Measurements from ENCODE around the gene SLC16A1.
A peak's percentile ranks its signal among the peaks of the same experiment; 100 is the strongest.
"Not testable (repeated sequence)": the region's sequence is repeated elsewhere in the genome, so short reads cannot be mapped to it uniquely, and the experiment has no call there.

Gene SLC16A1, protein sequence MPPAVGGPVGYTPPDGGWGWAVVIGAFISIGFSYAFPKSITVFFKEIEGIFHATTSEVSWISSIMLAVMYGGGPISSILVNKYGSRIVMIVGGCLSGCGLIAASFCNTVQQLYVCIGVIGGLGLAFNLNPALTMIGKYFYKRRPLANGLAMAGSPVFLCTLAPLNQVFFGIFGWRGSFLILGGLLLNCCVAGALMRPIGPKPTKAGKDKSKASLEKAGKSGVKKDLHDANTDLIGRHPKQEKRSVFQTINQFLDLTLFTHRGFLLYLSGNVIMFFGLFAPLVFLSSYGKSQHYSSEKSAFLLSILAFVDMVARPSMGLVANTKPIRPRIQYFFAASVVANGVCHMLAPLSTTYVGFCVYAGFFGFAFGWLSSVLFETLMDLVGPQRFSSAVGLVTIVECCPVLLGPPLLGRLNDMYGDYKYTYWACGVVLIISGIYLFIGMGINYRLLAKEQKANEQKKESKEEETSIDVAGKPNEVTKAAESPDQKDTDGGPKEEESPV

DNA sequence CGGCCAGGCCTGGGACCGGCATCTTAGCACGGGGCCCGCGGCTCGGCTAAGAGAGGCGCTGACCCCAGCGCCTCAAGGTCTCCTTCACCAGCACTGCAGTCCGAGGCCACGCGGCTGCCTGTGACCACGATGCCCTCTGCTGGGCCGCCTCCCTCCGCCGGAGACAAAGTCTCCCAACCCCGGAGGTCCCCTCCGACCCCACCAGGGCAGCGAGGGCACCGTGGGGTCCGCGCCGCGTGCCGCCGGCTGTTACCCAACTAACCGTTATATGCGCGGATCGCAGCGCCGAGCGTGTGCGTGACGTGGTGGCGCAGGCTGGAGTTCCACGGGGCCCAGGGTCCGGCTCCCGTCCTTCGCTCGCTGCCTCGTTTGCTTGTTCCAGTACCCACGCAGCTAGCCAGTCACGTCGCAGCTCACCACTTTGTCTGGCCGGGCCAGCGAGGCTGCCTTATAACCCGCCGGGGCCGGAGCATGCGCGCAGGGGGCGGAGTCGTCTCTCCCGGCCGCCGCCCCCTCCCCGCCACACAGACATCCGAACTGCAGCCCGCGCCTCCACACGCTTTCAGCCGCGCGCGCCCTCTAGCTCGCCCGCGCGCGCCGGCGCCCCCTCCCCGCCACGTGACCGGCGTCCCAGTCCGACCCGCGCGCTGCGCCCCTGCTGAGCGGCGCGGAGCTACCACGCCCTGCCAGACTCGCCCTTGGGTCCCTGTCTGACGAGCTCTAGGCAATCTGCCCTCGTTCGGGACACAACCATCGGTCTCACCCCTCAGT, at the start of gene SLC16A1:
TSS of gene SLC16A1 (minus strand) at position 424 of the 771 bp plus-strand sequence. CDS start 26,888 bp downstream, outside the sequence.
- DNase-seq (ENCODE audit: low spot score): peak; percentile 89

DNA sequence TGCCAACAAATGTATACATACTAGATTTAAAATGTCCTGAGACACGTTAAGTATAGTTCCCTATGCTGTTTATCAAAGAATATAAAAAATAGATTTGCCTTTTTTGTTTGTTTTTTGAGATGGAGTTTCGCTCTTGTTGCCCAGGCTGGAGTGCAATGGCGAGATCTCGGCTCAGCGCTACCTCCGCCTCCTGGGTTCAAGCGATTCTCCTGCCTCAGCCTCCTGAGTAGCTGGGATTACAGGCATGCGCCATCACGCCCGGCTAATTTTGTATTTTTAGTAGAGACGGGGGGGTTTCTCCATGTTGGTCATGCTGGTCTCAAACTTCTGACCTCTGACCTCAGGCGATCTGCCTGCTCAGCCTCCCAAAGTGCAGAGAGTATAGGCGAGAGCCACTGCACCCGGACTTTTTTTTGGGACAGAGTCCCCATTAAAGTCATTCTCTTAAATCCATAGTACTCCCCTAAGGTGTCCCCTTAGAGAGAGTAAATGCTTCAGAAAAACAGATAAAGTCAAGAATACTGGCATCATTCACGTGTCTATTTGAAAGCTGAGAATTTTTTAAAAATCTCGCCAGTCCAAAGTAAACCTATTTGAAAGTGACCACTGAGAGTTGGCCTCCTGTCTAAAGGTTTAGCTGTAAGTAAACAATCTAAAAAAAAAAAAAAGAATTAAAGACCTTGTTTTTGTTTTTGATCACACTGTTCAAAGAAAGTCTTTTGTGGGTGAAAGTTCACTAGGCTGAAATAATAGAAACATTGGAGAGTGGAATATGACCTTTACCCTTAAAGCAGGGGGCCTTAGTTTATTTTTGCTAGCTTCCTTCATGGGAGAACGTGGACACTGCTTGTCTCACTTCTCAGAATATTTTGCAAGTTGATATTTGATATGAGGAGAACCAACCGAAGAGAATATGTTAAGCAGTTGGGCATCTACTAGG, 48.0 kb upstream of the SLC16A1 start:
- DNase-seq (ENCODE audit: low spot score): no peak

DNA sequence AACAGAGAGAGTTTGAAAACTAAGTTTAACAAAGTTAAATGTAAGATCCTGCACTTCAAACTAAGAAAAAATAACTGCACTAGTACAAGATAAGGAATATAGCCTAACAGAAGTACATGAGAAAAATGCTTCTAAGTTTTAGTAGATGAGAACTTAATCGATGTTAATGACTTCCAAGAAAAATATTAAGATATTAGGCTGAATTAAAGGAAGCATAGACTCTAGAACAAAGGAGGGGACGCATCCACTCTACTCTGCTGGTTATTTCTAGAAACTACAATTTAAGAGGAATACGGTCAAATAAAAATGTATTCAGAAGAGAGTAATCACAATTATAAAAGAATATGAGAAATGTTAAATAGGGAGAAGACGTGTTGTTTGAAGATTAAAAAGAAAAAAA, 46.3 kb upstream of the SLC16A1 start:
- no peak for DNase-seq (ENCODE audit: low spot score)

DNA sequence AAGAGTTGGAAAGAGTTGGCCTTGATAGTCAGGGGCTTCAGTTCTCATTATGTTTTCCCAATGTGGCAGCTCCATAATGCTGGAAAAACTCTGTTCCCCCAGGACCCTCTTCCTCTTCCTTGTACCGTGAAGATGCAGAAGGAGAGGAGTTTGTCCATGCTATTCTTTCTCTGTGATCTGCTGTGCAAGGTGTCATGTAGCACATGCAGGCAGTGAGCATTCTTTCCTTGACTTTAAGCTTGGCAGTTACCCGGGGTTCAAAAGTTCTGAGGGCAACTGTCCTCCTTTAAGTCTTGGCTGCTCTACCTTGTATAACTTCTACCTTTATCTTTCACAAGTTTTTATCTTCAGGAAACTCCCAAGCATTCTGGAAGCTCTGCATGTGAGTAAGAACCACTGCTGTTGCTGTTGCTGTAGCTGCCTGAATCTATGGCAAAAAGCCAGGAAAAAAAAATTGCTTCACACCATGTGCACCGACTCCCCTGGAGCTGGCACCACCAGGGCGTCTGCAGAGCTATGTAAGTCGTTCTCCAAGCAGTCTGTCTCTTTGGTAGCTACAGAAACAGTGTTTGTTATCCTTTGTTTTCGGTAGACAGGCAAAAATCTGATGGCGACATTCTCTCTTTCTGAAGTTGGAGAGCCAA, 42.7 kb upstream of the SLC16A1 start:
- DNase-seq (ENCODE audit: low spot score): peak; percentile 6

DNA sequence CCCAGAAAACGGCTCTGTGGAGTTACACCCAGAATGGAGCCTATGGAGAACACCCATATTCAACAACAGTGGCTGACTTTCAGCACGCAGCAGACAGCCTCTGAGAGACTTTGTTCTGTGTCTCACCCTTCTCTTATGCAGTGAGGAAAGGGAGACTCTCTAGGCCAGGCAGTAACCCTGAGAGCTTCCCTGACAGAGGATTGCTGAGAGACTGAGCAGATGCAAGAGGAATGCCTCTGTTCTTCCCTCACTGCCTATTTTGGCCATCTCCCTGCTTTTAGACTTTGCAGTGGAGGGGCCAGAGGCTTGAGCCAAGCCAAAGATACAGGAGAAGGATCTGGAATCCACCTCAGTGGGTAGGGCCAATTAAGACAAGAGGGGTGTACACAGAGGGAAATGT, 41.8 kb upstream of the SLC16A1 start:
- DNase-seq (ENCODE audit: low spot score): no peak

DNA sequence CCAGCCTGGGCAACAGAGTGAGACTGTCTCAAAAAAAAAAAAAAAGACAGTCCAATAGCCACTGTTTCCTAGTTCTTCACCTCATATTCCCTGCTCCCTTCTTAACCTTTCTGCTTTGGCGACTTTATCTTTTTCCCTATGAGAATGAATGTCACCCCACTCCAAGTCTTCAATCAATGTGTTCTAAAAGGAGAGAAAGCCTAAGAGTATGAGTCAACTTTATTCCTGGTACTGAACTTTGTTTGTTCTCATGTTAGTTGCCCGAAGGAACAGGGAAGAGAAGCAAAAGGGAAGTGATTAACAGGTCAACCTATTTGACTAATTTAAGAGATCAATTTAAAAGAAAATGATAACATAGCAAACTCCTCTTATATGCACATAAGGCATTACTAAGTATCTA, 39.9 kb upstream of the SLC16A1 start:
- DNase-seq (ENCODE audit: low spot score): no peak

DNA sequence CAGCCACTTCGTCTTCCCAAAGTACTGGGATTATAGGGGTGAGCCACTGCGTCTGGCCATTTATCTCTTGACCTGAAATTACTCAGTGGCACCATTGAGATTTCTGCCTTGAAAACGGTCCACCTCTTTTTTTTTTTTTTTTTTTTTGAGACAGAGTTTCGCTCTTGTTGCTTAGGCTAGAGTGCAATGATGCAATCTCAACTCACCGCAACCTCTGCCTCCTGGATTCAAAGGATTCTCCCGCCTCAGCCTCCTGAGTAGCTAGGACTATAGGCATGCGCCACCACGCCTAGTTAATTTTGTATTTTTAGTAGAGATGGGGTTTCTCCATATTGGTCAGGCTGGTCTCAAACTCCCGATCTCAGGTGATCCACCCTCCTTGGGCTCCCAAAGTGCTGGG, 39.0 kb upstream of the SLC16A1 start:
- not testable (repeated sequence) for DNase-seq (ENCODE audit: low spot score)

DNA sequence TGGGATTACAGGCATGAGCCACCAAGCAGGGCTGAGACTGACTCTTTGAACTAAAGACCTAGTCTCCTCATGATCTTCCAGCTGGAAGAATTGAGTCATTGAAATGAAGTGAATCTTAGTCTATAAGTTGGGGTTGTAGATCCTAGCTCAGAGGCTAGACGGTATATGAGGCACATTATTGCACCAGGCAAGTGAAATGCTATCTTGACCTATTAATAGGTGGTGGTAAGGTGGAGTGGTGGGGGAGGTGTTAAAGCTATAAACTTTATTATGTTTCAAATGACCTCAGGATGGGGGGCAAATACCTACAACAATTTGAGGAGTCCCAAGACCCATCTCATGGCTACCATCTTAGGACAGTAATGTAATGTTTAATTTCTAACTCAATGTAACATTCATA, 36.8 kb upstream of the SLC16A1 start:
- DNase-seq (ENCODE audit: low spot score): no peak

DNA sequence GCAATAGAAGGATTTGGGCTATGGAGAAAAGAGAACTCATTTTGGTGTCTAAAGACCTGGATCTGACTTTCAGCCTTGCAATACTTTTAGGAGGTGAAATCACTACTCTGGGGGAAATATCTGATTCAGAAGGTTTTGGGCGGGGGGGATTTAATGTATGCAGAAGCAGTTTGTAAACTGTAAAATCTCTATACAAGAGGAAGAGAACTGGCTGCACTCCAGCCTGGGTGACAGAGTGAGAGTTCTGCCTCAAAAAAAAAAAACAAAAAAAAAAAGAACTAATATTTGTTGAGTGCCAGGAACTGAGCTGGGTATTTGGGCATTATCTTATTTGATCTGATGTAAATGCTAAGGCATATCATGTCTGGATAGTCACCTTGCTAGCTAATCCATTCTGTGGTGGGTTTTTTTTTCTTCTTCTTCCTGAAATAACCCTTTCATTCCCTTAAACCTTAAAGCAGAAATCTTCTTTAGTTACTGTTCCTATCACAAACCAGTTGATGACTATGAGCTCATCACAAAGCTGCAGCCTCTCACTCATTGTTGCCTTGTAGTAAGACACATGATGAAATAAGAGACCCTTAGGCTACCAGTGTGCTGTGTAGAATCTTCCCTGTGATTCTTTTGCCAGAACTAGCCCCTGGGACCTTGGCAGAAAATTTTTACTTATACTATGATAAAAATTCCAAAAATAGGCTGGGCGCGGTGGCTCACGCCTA, 35.6 kb upstream of the SLC16A1 start:
- DNase-seq (ENCODE audit: low spot score): no peak

DNA sequence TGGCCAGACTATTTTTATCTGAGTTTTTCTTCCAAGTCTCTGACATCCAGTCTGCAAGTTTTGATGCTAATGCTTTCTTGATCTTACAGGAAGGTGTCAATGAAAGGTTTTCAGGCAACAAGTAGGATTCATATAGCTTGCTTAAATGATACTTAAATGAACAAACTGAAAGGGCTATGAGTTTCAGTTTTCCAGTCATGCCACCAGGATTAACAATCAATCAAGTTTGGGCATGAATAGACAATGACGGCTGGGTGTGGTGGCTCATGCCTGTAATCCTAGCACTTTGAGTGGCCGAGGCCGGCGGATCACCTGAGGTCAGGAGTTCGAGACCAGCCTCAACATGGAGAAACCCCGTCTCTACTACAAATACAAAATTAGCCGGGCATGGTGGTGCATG, 34.3 kb upstream of the SLC16A1 start:
- no peak for DNase-seq (ENCODE audit: low spot score)

DNA sequence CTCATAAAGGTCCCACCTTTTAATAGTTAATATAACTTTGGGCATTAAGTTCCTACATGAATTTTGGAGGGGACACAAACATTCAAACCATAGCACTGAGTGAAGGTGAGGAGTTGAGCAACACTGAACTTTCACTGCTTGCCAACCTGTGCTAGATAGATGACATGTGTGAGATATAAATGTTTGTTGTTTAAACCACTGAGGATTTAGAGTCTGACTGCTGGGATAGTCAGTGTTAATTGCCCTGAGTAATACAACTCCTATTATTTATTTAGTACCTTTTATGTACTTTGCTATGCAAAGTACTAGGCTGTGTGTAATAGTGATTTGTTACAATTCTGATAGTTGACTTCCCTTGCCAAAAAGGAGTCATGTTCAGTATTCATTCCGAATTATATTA, 32.4 kb upstream of the SLC16A1 start:
- no peak for DNase-seq (ENCODE audit: low spot score)

DNA sequence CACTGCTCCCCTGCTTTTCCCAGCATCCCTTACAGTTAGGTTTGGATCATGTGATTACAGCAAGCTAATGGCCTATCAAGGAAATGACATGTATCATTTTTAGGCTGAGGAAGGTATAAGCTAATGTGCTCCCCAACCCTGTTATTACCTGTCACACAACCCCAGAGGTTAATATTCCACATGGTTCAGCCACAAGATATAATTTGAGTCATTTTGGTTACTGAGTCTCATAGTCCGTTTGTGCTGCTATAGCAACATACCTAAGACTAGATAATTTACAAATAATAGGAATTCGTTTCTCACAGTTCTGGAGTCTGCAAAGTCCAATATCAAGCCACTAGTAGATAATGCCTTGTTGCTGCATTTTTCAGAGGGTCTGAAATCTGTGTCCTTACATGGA, 29.1 kb upstream of the SLC16A1 start:
- no peak for DNase-seq (ENCODE audit: low spot score)

DNA sequence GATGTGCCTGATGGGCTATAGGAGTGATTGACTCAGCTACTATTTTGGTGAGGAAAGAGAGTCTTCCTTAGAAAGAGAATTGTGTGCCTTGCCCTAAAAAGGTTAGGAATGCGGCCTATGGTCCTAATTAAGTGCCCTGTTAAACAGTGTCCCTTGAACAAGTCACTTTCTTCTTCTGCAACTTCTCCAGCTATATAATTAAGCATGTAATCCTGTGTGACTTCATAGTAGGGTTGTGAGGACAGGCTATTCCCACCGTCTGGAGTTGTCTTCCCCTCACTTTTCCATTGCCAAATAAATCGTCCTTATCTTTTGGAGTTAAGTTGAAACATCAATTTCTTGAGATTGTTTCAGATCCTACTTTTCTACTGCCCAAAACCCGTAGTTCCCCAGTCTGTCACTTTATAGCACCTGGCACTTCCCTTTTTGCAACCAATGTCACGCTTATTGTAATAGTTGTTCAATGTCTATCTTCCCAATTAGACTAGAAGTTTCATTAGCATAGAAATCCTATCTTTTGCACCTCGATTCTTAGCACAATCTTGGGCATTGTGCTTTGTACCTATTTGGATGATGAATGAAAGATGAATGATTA, 27.6 kb upstream of the SLC16A1 start:
- no peak for DNase-seq (ENCODE audit: low spot score)

DNA sequence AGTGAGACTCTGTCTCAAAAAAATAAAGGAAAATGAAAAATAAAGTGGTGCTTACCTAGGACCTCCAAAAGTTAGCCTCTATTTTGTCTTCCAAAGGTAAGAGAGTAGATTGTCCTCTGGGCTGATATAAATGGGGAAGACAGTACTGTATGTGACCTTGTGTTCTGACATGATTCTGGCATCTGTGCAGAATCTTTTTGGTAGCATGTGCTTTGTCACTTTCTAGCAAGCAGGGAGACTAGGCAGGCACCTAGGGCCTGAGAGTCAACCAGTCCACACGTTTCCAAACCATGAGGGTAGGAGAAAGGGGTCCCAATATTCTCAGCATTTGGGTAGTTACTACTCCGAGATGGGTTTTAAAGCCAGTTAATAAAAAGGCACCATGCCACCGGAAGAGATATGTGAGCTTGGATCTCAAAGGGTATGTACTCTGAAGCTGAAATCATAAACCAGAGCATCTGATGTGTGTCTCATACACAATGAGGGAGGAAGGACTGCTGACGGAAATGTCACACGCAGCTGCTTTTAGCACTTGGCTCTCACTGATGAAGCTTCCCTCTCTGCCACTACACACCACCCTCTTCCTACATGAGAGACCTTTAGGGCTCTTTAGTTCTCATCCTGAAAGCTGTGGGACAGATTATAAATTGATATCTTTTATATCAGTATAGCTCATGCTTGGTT, 27.0 kb upstream of the SLC16A1 start:
- DNase-seq (ENCODE audit: low spot score): no peak

DNA sequence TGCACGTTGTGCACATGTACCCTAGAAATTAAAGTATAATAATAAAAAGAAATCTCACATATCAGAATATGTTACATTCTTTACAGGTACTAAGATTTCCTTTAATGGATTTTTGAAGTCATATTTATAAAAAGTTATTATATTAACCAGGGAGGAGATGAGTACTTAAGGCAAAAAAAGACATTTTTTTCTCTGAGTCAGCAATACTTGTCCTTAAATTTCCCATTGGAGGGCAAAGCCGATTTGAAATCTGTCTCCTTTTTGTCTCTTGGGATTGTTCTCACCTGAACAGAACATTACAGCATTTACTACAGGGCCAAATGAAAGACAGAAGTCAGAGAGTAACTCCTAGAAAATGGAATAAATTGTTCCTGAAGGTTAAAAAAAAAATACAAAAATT, 26.3 kb upstream of the SLC16A1 start:
- DNase-seq (ENCODE audit: low spot score): no peak

DNA sequence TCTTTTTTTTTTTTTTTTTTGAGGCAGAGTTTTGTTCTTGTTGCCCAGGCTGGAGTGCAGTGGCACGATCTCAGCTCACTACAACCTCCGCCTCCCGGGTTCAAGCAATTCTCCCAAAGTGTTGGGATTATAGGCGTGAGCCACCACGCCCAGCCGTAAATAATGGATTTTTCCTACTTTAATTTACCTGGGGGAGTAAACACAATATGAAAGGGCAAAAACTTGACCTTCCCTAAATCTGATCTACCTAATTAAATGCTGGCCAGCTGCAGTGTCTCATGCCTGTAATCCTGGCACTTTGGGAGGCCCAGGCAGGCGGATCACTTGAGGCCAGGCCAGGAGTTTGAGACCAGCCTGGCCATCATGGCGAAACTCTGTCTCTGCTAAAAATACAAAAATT, 25.8 kb upstream of the SLC16A1 start:
- DNase-seq (ENCODE audit: low spot score): not testable (repeated sequence)

DNA sequence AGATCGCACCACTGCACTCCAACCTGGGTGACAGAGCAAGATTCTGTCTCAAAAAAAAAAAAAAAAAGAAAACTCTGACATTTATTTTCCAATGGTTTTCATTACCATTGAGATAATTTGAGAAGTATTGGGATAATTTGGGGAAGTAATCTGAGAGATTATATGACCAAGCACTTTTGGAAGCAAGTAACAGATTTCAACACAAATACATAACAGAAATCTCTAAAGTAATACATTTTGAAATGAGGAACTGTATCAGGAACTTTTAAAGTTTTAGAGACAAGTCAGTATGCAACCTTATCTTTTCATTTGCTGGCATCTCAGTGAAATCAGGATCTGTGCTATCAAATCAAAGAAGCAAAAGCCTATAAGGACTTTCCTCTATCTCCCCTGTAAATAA, 25.4 kb upstream of the SLC16A1 start:
- no peak for DNase-seq (ENCODE audit: low spot score)

DNA sequence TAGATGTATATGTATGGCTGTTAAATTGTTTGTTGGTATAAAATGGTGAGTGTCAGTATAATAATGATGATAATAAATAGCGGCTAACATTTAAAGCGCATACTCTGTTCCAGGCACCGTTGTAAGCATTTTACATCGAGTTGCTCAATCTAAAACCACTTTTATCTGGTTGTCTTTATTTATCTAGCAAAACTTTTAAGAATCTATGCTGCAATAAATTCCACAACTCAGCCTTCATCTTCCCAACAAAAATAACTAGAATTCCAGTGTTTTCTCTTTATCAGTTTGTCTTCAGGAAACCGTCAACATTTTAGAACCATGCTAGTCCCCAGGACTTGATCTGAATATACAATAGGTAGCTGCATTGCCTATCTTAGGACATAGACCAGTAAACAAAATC, 19.3 kb upstream of the SLC16A1 start:
- no peak for DNase-seq (ENCODE audit: low spot score)

DNA sequence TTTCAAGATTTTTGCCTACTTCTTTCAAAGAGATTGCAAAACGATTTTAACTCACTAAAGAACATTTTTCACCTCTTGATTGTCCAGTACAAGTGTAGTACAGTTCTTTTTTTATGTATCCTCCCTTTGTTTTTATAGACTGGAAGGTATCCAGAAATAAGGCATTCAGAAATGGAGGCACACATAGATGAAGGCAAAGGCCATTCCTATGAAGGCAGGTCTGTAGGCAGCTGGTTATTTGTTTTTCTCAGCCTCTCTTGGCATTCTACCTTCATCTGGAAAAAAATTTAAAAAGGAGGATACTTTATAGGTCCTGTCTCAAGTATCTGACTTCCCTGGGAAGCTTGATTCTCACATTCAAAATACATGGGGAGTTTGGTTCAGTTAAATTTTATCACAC, 18.6 kb upstream of the SLC16A1 start:
- no peak for DNase-seq (ENCODE audit: low spot score)

DNA sequence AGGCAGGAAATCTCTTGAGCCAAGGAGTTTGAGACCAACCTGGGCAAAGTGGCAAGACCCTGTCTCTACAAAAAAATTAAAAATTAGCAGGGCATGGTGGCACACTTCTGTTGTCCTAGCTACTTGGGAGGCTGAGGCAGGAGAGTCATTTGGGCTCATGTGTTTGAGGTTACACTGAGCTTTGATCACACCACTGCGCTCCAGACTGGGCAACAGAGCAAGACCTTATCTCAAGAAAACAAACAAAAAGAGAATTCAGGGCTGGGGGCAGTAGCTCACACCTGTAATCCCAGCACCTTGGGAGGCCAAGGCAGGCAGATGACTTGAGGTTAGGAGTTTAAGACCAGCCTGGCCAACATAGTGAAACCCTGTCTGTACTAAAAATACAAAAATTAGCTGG, 17.8 kb upstream of the SLC16A1 start:
- no peak for DNase-seq (ENCODE audit: low spot score)

Data from cerebellar cortex (tissue), 1 donor.